MCF 10A (cell line): ENCODE data around the gene TRIM28. TPM values are rescaled to one million over a fixed set of nuclear protein-coding genes. Genes with fewer than 3 reads are reported as not detected.

ENCODE experiments used
- BruUV-seq: library from RNA; stranded (reverse); fragments of 400-500 nt; replicated peaks from 2 replicates; lab custom pipeline; 2021; lab: Mats Ljungman, UMichigan
- CTCF ChIA-PET: fragments of 300-600 bp; sonication (Branson Sonifier 250); formaldehyde crosslinking; extraction: SDS; loops from one replicate; lab custom pipeline; 2021; ENCODE audit warnings: antibody characterized with exemption, inconsistent platforms; lab: Yijun Ruan, JAX
- POLR2A ChIA-PET: fragments of 300-600, 350-650 bp; sonication (Branson Sonifier 250); formaldehyde crosslinking; extraction: SDS; loops from one replicate; lab custom pipeline; 2020; ENCODE audit warnings: antibody characterized with exemption, inconsistent platforms; lab: Yijun Ruan, JAX
- DNase-seq: peaks from one replicate; pipeline ENCODE4 v3.0.0-alpha.2; 2018; ENCODE audit not compliant: unreplicated experiment
- H3K27ac Mint-ChIP-seq: one replicate; pipeline ENCODE4 v1.8.0; 2022; ENCODE audit warnings: mild to moderate bottlenecking, low read depth, mixed read lengths; ENCODE audit not compliant: unreplicated experiment
- H3K27me3 Mint-ChIP-seq: one replicate; pipeline ENCODE4 v1.8.0; 2022; ENCODE audit warnings: mixed read lengths; ENCODE audit not compliant: insufficient read depth, unreplicated experiment
- H3K36me3 Mint-ChIP-seq: one replicate; pipeline ENCODE4 v1.8.0; 2022; ENCODE audit warnings: mild to moderate bottlenecking, moderate library complexity, mixed read lengths; ENCODE audit not compliant: insufficient read depth, unreplicated experiment
- H3K4me1 Mint-ChIP-seq: one replicate; pipeline ENCODE4 v1.8.0; 2022; ENCODE audit warnings: mixed read lengths; ENCODE audit not compliant: insufficient read depth, unreplicated experiment
- H3K4me3 Mint-ChIP-seq: one replicate; pipeline ENCODE4 v1.8.0; 2022; ENCODE audit warnings: mild to moderate bottlenecking, moderate library complexity, mixed read lengths; ENCODE audit not compliant: unreplicated experiment
- H3K9me3 Mint-ChIP-seq: one replicate; pipeline ENCODE4 v1.8.0; 2022; ENCODE audit warnings: mixed read lengths; ENCODE audit not compliant: unreplicated experiment
- intact Hi-C: fragments of 100-400 bp; cut with micrococcal nuclease; formaldehyde crosslinking; loops from 2 replicates; pipeline ENCODE4 v1.14.1; 2022
- total RNA-seq: library from RNA; stranded (reverse); gene quantifications from 2 replicates; pipeline ENCODE4 v1.2.3, GENCODE V29; 2022
- TF ChIP-seq, protein P1 (sequence below): fragments of 200-600 bp; IDR thresholded peaks from one replicate; pipeline ENCODE4 v1.8.0; 2022; ENCODE audit warnings: antibody characterized with exemption, mild to moderate bottlenecking; ENCODE audit not compliant: unreplicated experiment

The TRIM28 gene
- total RNA-seq, 1 experiment from 2014 or later = 290 TPM

DNA sequence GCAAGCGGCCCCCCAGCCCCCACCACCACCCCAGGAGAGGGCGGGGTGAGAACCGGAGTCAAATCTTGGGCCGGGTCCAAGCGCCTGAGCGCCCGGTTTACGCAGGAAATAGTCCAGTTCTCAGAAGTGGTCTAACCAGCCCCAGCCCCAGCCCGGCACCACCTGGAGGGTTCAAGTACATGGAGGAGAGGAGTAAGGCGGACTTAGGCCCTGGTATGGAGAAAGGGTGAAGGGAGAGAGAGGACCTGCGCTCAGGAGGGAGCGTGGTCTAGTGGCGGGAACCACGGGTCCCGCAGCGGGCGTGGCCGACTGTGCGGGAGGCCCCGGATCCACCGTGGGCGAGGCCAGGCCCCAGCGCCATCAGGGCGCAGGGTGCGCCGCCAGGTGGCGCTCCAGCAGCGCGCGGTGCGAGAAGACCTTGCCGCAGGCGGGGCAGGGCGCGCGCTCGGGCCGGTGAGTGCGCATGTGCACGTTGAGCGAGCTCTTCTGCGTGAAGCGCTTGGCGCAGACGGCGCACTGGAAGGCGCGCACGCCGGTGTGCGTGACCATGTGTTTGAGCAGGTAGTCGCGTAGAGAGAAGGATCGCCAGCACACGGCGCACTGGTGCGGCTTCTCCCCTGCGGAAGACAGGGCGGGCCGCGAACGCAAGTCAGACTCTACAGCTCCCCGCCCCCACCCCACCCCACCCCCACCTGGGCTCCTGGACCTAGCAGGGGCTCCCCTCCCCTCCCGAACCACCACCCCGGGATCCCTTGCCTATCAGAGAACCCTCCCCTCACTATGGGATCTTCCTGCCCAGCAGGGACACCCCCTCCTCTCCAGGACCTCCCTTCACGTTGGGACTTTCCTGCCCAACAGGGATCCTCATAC lies 29.9 kb upstream of the TRIM28 start:
- no TSS peak for BruUV-seq
- H3K27me3 Mint-ChIP-seq = no peaks in the 10 kb centered on the region
- CTCF ChIA-PET = interaction anchor here (0.7 to 2.0 kb wide), 12 partner anchors 9 to 713 kb away, joined by 3 to 21 read pairs (median 4); no protein-coding TSS in a partner anchor
- intact Hi-C loops = no loop called here
- peak overlapping the region; percentile 77 for H3K4me3 Mint-ChIP-seq
- no peaks in the 10 kb centered on the region for H3K9me3 Mint-ChIP-seq
- DNase-seq = peak; percentile 92
- H3K27ac Mint-ChIP-seq = peak overlapping the region; percentile 86
- POLR2A ChIA-PET = interaction anchor here (0.6 to 3.8 kb wide), 13 partner anchors 14 to 126 kb away, joined by 3 to 35 read pairs (median 4); partner anchors contain the start of genes CHMP2A, TRIM28, UBE2M and ZNF584
- peaks cover 30% of the 10 kb centered on the region for H3K36me3 Mint-ChIP-seq
- TF ChIP-seq, protein P1, sequence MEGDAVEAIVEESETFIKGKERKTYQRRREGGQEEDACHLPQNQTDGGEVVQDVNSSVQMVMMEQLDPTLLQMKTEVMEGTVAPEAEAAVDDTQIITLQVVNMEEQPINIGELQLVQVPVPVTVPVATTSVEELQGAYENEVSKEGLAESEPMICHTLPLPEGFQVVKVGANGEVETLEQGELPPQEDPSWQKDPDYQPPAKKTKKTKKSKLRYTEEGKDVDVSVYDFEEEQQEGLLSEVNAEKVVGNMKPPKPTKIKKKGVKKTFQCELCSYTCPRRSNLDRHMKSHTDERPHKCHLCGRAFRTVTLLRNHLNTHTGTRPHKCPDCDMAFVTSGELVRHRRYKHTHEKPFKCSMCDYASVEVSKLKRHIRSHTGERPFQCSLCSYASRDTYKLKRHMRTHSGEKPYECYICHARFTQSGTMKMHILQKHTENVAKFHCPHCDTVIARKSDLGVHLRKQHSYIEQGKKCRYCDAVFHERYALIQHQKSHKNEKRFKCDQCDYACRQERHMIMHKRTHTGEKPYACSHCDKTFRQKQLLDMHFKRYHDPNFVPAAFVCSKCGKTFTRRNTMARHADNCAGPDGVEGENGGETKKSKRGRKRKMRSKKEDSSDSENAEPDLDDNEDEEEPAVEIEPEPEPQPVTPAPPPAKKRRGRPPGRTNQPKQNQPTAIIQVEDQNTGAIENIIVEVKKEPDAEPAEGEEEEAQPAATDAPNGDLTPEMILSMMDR = peak; percentile 97
- peaks cover 14% of the 10 kb centered on the region for H3K4me1 Mint-ChIP-seq

DNA sequence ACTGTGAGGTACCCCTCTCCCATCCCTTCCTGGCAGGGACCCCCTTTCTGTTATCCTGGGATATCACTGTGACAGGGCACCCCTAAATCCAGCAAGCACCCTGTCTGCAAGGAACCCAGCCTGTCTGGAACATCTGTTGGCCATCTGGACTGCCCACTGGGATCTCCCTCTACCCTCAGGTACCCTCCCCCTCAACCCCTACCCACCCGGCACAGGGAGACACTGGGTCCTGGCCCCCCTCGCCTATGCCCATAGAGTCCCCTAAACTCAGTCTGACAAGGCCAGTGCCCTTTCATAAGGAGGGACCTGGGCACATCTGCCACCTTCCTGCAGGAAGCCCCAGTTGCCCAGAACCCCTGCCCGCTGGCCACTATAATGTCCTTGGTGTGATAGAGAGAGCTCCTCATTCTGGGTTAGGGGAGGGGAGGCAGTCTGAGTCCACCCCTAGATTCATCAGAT lies 29.3 kb upstream of the TRIM28 start:
- TSS peak; percentile 44 for BruUV-seq
- TF ChIP-seq, protein P1 = no peak
- no peak for DNase-seq
- intact Hi-C loops = no loop called here
- POLR2A ChIA-PET = interaction anchor here (0.6 to 3.8 kb wide), 9 partner anchors 15 to 127 kb away, joined by 3 to 35 read pairs (median 4); partner anchors contain the start of genes CHMP2A, TRIM28 and UBE2M
- H3K36me3 Mint-ChIP-seq = peaks cover 37% of the 10 kb centered on the region
- no peaks in the 10 kb centered on the region for H3K9me3 Mint-ChIP-seq
- H3K4me1 Mint-ChIP-seq = peaks cover 14% of the 10 kb centered on the region
- CTCF ChIA-PET = interaction anchor here (0.7 to 2.0 kb wide), 9 partner anchors 10 to 714 kb away, joined by 3 to 21 read pairs (median 3); no protein-coding TSS in a partner anchor
- no peaks in the 10 kb centered on the region for H3K27me3 Mint-ChIP-seq
- peak overlapping the region; percentile 86 for H3K27ac Mint-ChIP-seq
- peak overlapping the region; percentile 77 for H3K4me3 Mint-ChIP-seq

DNA sequence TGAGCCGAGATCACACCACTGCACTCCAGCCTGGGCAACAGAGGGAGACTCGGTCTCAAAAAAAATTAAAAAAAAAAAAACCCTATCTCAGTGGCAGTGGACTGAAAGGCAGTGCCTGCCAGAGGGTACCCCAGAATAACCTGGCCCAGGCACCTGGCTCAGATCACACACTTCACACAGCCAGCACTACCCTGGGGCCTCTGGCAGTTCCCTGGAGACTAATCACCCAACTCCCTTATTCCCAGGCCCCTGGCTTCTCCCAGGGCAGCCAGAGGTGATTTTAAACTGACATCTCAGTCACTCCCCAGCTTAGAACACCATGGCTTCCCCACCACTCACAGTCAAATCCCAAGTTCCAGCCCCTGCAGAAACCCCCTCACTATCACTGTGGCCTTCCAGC lies 28.6 kb upstream of the TRIM28 start:
- H3K9me3 Mint-ChIP-seq = no peaks in the 10 kb centered on the region
- H3K4me1 Mint-ChIP-seq = peaks cover 16% of the 10 kb centered on the region
- BruUV-seq = no TSS peak
- CTCF ChIA-PET = interaction anchor here (0.7 kb wide), 2 partner anchors 26 to 1079 kb away, joined by 4 read pairs; no protein-coding TSS in a partner anchor
- POLR2A ChIA-PET = interaction anchor here (3.8 kb wide), 1 partner anchor 29 kb away, joined by 35 read pairs; the partner anchor contains the start of gene TRIM28
- peak overlapping the region; percentile 59 for H3K27ac Mint-ChIP-seq
- H3K27me3 Mint-ChIP-seq = no peaks in the 10 kb centered on the region
- DNase-seq = no peak
- TF ChIP-seq, protein P1 = no peak
- H3K4me3 Mint-ChIP-seq = peak overlapping the region; percentile 77
- H3K36me3 Mint-ChIP-seq = peaks cover 43% of the 10 kb centered on the region
- intact Hi-C loops = no loop called here
